GM18861 (cell line): ENCODE data around the gene LRIG3.
"Not testable (repeated sequence)": the region's sequence is repeated elsewhere in the genome, so short reads cannot be mapped to it uniquely, and the experiment has no call there.

ENCODE experiments used
- ATAC-seq: cut with Tn5 transposase; IDR thresholded peaks from one replicate; pipeline ENCODE4 v1.9.1; 2021; ENCODE audit not compliant: unreplicated experiment

Gene LRIG3

GRCh38 chr12:58907391-58907790 lies 12.9 kb downstream of the LRIG3 start:
- no peak for ATAC-seq

GRCh38 chr12:58906917-58907316 lies 13.4 kb downstream of the LRIG3 start:
- ATAC-seq, result no peak

DNA sequence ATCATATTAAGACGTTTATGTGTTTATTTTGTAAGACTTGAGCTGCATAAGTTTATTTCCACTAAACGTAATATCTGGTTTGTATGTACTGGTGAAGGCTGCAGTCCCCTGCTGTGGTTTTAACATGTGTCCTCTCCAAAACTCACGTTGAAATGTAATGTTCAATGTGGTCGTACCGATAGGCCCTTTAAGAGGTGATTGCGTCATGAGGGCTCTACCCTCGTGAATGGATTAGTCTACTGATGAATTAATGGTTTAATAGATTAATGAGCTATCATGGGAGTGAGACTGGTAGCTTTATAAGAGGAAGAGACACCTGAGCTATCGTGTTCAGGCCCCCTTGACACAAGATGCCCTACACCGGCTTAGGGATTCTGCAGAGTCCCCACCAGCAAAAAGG lies 14.9 kb downstream of the LRIG3 start:
- ATAC-seq, result no peak

- not testable (repeated sequence) for ATAC-seq
These were observed 17.6 kb downstream of the LRIG3 start for GRCh38 chr12:58902726-58903125.

- no peak for ATAC-seq
These were observed 18.6 kb downstream of the LRIG3 start for GRCh38 chr12:58901664-58902063.

DNA sequence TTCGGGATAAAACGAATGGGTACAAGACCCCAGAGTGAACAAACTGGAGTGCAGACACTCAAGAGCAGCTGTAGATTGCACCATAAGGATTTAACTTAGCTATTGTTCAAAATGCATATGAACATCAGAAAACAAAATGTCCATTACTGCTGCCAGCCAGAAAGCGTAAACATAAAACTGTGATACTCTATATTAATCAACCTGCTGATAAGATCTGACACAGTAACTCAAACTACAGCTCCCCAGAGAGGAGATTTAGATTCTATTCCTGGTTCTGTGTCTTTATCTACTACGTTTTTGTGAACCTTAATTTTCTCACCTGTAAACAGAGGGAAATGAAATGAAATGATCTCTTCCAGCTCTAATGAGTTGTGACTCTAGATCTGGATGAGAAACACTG lies 22.3 kb downstream of the LRIG3 start:
- ATAC-seq, result no peak

DNA sequence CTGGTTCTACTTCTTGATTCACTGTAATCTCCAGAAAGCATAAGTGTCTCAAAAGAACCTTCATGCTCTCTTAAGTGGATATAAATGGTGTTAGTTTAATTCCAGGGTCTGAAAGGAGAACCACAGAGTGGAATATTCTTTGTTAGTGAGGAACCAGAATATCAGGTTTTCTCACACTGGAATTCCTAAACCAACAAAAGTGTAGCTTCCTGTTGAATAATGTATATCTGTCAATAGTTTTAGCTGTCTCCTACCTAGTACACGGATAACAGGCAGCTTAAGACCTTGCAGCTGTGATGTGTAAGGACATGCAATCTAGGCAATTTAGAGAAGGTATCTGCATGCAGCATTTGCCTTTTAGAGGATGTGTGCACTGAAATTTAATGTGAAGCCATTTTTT lies 24.0 kb downstream of the LRIG3 start:
- ATAC-seq, result no peak

DNA sequence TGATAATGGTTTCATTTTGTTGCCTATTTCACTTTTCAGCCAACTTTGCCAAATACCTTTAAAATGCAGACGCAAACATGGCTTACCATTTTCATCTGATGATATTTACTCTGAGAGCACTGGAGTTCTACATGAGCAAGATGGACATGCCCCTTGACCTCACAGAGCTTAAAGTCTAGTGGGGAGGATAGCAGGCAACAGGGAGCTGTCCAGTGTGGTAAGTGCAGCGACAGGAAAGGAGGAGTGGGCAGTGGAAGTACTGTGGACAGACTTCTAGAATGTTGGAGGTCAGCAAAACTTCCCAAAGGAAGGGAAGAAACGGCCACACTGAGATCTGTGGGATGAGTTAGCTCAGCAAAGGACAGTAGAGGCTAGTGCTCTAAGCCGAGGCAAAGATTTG lies 25.3 kb downstream of the LRIG3 start:
- no peak for ATAC-seq

- ATAC-seq, result no peak
These were observed 26.3 kb downstream of the LRIG3 start for GRCh38 chr12:58894040-58894439.

DNA sequence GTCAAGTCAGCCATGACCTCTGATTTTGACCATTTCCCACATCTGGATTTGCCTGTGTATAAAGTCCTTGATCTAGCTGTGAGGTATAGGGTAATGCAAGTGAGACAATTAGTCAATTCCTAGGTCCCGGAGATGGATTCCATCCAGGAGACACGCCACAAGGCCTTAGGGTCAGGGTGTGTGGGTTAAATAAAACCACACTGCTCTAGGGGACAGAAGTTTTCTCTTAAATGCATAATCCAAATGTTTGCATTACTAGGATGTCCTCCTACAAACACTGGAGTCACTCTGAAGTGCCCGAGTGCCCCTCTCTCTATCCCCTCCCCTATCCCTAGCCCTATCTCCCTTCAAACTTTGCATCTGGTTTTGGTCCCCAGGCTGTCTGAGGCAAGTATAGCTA lies 26.8 kb downstream of the LRIG3 start:
- no peak for ATAC-seq

GRCh38 chr12:58889557-58889956 lies 30.7 kb downstream of the LRIG3 start:
- no peak for ATAC-seq

DNA sequence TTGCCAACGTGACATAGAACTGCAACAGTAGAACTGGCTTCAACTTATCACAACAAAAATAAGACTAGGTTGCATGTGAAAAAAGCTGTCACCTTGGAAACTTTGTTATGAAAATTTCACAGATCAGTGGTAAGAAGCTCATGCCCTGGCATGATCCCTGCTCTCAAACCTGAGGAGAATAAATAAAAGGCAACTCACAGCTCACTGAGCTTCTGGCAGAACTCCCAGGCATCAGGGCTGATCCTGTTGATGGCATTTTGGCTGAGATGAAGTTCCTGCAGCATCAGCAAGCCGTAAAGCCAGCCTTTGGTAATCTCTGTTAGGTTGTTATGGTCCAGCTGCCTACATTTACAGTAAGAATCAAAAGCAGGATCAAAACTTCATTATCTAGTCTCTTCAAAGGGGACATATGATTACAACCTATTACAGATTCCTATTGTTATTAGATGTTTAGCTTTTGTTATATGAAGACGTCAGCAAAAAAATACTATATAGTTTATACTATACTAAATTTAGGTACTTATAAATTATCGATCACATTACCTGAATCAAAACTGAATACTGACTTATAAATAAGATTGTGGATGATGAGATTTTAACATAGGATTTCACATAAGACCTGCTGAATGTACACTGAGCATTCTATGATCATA lies 32.0 kb downstream of the LRIG3 start:
- ATAC-seq, result no peak

GRCh38 chr12:58887068-58887467 lies 33.2 kb downstream of the LRIG3 start:
- no peak for ATAC-seq

DNA sequence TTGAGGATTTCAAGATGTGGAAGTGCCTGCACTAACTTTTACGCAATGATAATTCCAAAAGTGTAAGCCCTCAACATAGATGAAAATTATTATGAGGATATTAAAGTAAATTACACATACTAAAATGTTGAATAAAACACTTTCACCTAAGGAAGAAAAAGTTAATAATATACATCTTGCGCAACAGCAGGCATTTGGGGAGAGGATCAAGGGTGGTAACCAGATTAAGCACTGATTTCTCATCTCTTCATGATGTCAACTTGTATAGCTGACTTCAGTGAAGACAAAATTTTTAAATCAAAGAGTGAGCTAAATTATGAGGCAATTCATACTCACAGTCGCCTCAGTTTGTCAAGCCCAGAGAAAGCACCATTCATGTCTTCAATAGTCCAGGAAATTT lies 33.8 kb downstream of the LRIG3 start:
- ATAC-seq, result no peak

GRCh38 chr12:58884916-58885315 lies 35.4 kb downstream of the LRIG3 start:
- no peak for ATAC-seq

DNA sequence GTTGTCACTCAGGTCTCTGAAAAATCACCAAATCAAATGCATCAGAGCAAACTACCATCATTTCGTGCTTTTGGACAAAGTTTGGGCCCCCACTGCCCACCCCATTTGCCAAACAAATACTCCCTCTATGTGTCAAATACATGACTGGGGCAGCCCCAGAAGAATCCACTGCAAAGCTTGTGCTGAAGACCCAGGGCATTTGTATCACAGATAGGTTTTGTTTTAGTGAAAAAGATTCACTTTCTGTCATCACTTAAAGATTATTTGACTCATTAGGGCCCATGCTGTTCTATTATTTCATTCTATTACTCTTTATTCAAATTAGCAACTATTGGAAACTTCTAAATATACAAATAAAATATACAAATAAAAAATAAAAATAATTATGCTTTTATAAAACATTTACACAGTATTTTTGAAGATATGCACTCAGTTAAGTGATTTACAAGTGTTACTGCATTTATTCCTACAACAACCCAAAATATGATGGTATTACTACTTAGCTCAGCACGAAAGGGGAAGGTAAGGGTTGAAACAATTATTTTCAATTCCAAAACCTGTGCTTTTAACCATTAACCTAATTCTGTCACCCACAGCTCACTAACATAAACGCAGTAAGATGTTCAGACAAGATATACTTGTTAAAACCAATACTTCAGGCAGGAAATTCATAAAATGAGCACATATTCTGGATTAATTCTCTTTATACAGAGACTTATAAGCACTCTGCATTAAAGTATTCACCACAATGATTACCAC lies 36.5 kb downstream of the LRIG3 start:
- ATAC-seq, result no peak

DNA sequence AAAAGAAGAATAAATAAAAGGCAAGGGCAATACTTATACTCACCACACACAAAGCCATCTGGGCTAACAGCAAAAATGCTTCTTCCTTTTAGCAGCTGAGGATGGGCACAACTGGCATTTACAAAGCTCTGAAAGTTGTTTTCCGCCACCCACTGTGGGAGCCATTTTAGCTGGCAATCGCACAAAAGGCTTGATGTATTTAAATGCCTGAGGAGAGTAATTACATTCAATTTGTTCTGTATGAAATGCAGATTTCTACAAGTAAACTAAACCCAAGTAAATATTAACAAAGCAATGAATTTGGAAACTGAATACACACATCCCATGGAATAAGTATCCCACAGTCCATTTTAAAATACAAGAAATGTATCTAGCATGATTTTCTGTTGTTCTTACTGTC lies 37.5 kb downstream of the LRIG3 start:
- no peak for ATAC-seq

GRCh38 chr12:58881816-58882215 lies 38.5 kb downstream of the LRIG3 start:
- ATAC-seq, result no peak

DNA sequence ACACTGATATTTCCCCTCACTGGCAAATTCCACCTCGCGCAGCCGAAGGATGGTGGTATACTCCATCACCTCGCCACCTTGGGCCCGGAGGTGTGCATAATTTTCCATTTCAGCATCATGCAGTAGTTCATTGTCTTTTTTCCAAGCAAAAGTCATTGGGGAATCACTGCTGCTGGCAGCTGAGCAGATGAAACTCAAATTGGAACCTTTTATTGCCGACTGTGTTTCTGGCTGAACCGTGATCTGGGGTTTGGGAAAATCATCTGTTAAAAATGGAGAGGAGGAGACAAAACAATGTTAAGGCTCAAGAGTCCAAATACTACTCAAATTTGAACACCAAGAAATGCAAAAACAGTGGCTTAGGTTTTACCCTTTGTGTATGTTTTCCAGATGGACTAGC lies 39.7 kb downstream of the LRIG3 start:
- no peak for ATAC-seq

DNA sequence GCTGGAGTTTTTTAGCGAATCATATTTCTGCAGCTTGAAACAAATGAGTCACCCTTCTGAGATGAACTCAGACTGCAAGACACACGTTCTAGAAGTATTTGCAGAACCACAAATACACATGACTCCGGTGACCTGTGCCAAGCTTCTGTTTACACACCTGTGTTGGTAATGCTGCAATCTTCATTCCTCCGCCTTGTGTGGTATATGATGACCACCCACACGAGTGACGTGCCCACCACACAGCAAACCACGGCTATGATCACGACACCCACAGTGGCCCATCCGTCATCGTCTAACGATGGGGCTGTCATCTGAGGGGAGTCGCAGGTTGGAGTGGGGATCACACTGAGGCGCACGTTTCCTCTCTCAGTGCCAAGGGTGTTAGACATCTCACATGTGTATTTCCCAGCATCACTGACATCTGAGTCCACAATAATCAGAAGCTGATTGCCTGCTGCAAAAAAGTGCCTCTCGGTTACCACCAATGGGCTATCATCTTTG lies 43.0 kb downstream of the LRIG3 start:
- no peak for ATAC-seq

- ATAC-seq, result no peak
These were observed 46.8 kb downstream of the LRIG3 start for GRCh38 chr12:58873496-58873895.

- ATAC-seq, result no peak
These were observed 48.7 kb downstream of the LRIG3 start for GRCh38 chr12:58871556-58871955.

- ATAC-seq, result no peak
These were observed 49.7 kb downstream of the LRIG3 start for GRCh38 chr12:58870595-58870994.
